IgD-negative memory B cell (primary cell): ENCODE measurements around the gene SLC9A6. TPM values are rescaled to one million over a fixed set of nuclear protein-coding genes. Genes with fewer than 3 reads are reported as not detected.
"Not testable (repeated sequence)": the region's sequence is repeated elsewhere in the genome, so short reads cannot be mapped to it uniquely, and the experiment has no call there.

Source experiments
- H3K27ac Mint-ChIP-seq, 3 donors: one replicate each; pipeline ENCODE4 v1.8.0; 2020 to 2022; ENCODE audit warnings: mild to moderate bottlenecking in 3 of 3, mixed read lengths in 3 of 3, moderate library complexity in 1 of 3
- H3K27me3 Mint-ChIP-seq: one replicate; pipeline ENCODE4 v1.8.0; 2021; ENCODE audit warnings: mixed read lengths
- H3K36me3 Mint-ChIP-seq: one replicate; pipeline ENCODE4 v1.8.0; 2020; ENCODE audit warnings: mild to moderate bottlenecking, mixed read lengths
- H3K4me1 Mint-ChIP-seq, 3 donors: one replicate each; pipeline ENCODE4 v1.8.0; 2020 to 2022; ENCODE audit warnings: mixed read lengths in 3 of 3, mild to moderate bottlenecking in 1 of 3
- H3K4me3 Mint-ChIP-seq, 4 donors: one replicate each; pipeline ENCODE4 v1.8.0; 2020 to 2022; ENCODE audit warnings: mild to moderate bottlenecking in 4 of 4, mixed read lengths in 4 of 4, moderate library complexity in 3 of 4
- H3K9me3 Mint-ChIP-seq, 3 donors: one replicate each; pipeline ENCODE4 v1.8.0; 2020 to 2021; ENCODE audit warnings: mixed read lengths in 3 of 3, mild to moderate bottlenecking in 1 of 3
- polyA plus RNA-seq: library from polyadenylated mRNA; unstranded; fragments of 300-500 nt; fragmentation: Illumina TruSeq; gene quantifications from one replicate; pipeline ENCODE4 v1.2.3, GENCODE V29; 2021

The SLC9A6 gene
- polyA plus RNA-seq, 1 donor from 2014 or later = 9.4 TPM

- Mint-ChIP-seq H3K27ac (peak overlapping the region in 1 of 3 donors; percentile 28), H3K9me3 (no peaks in the 10 kb centered on the region), H3K4me3 (no peak overlapping the region), H3K27me3 (peaks cover 1% of the 10 kb centered on the region), H3K36me3 (peaks cover 7% of the 10 kb centered on the region), H3K4me1 (no peaks in the 10 kb centered on the region)
Measured at GRCh38 chrX:136045008-136045407, 59.8 kb downstream of the SLC9A6 start.

GRCh38 chrX:136046295-136047015, 61.2 kb downstream of the SLC9A6 start:
- no peak overlapping the region for H3K4me3 Mint-ChIP-seq
- no peak overlapping the region for H3K27ac Mint-ChIP-seq
- H3K27me3 Mint-ChIP-seq = peaks cover 1% of the 10 kb centered on the region
- H3K4me1 Mint-ChIP-seq = no peaks in the 10 kb centered on the region
- H3K9me3 Mint-ChIP-seq = peaks cover 0 to 2% (median 0%) of the 10 kb centered on the region in 3 donors
- H3K36me3 Mint-ChIP-seq = peaks cover 5% of the 10 kb centered on the region

- Mint-ChIP-seq H3K27me3 (peaks cover 1% of the 10 kb centered on the region), H3K27ac (no peak overlapping the region), H3K9me3 (peaks cover 0 to 2% (median 0%) of the 10 kb centered on the region in 3 donors), H3K4me1 (no peaks in the 10 kb centered on the region), H3K36me3 (peaks cover 3% of the 10 kb centered on the region), H3K4me3 (no peak overlapping the region)
Measured at GRCh38 chrX:136047016-136047642, 61.9 kb downstream of the SLC9A6 start.

GRCh38 chrX:136047969-136048368, 62.7 kb downstream of the SLC9A6 start:
- peaks cover 1% of the 10 kb centered on the region for H3K27me3 Mint-ChIP-seq
- H3K27ac Mint-ChIP-seq = no peak overlapping the region
- H3K9me3 Mint-ChIP-seq = peaks cover 0 to 2% (median 0%) of the 10 kb centered on the region in 3 donors
- peaks cover 3% of the 10 kb centered on the region for H3K36me3 Mint-ChIP-seq
- H3K4me3 Mint-ChIP-seq = no peak overlapping the region
- no peaks in the 10 kb centered on the region for H3K4me1 Mint-ChIP-seq

GRCh38 chrX:136048446-136048845, 63.2 kb downstream of the SLC9A6 start:
- Mint-ChIP-seq H3K36me3 (peaks cover 3% of the 10 kb centered on the region), H3K4me1 (no peaks in the 10 kb centered on the region), H3K27ac (no peak overlapping the region), H3K4me3 (no peak overlapping the region), H3K27me3 (peaks cover 1% of the 10 kb centered on the region), H3K9me3 (peaks cover 0 to 2% (median 0%) of the 10 kb centered on the region in 3 donors)

GRCh38 chrX:136049608-136050007, 64.4 kb downstream of the SLC9A6 start:
- Mint-ChIP-seq H3K4me3 (no peak overlapping the region), H3K27ac (no peak overlapping the region), H3K27me3 (peaks cover 2% of the 10 kb centered on the region), H3K4me1 (no peaks in the 10 kb centered on the region), H3K9me3 (peaks cover 0 to 2% (median 0%) of the 10 kb centered on the region in 3 donors), H3K36me3 (peaks cover 3% of the 10 kb centered on the region)

- not testable (repeated sequence) for H3K4me3 Mint-ChIP-seq, H3K27ac Mint-ChIP-seq, H3K9me3 Mint-ChIP-seq, H3K4me1 Mint-ChIP-seq, H3K27me3 Mint-ChIP-seq, H3K36me3 Mint-ChIP-seq
Measured at GRCh38 chrX:136050875-136051274, 65.6 kb downstream of the SLC9A6 start.

- H3K4me1 Mint-ChIP-seq = no peaks in the 10 kb centered on the region
- H3K27me3 Mint-ChIP-seq = peaks cover 5% of the 10 kb centered on the region
- no peak overlapping the region for H3K4me3 Mint-ChIP-seq
- H3K9me3 Mint-ChIP-seq = peaks cover 0 to 2% (median 0%) of the 10 kb centered on the region in 3 donors
- H3K36me3 Mint-ChIP-seq = no peaks in the 10 kb centered on the region
- H3K27ac Mint-ChIP-seq = no peak overlapping the region
Measured at GRCh38 chrX:136051611-136052010, 66.4 kb downstream of the SLC9A6 start.

GRCh38 chrX:136055651-136056221, 70.5 kb downstream of the SLC9A6 start:
- H3K4me3 Mint-ChIP-seq = no peak overlapping the region
- H3K27ac Mint-ChIP-seq = no peak overlapping the region
- H3K27me3 Mint-ChIP-seq = peaks cover 7% of the 10 kb centered on the region
- no peaks in the 10 kb centered on the region for H3K9me3 Mint-ChIP-seq
- no peaks in the 10 kb centered on the region for H3K36me3 Mint-ChIP-seq
- no peaks in the 10 kb centered on the region for H3K4me1 Mint-ChIP-seq

GRCh38 chrX:136057567-136057966, 72.3 kb downstream of the SLC9A6 start:
- Mint-ChIP-seq H3K27me3 (peaks cover 7% of the 10 kb centered on the region), H3K27ac (no peak overlapping the region), H3K9me3 (no peaks in the 10 kb centered on the region), H3K36me3 (no peaks in the 10 kb centered on the region), H3K4me3 (no peak overlapping the region), H3K4me1 (no peaks in the 10 kb centered on the region)

- Mint-ChIP-seq H3K27ac (no peak overlapping the region), H3K4me1 (no peaks in the 10 kb centered on the region), H3K4me3 (no peak overlapping the region), H3K36me3 (no peaks in the 10 kb centered on the region), H3K27me3 (peaks cover 8% of the 10 kb centered on the region), H3K9me3 (no peaks in the 10 kb centered on the region)
Measured at GRCh38 chrX:136059350-136059749, 74.1 kb downstream of the SLC9A6 start.

- Mint-ChIP-seq H3K36me3 (no peaks in the 10 kb centered on the region), H3K27me3 (peaks cover 8% of the 10 kb centered on the region), H3K27ac (no peak overlapping the region), H3K4me1 (no peaks in the 10 kb centered on the region), H3K4me3 (no peak overlapping the region), H3K9me3 (no peaks in the 10 kb centered on the region)
Measured at GRCh38 chrX:136061286-136061685, 76.1 kb downstream of the SLC9A6 start.

- H3K27me3 Mint-ChIP-seq = peaks cover 8% of the 10 kb centered on the region
- no peak overlapping the region for H3K27ac Mint-ChIP-seq
- no peaks in the 10 kb centered on the region for H3K36me3 Mint-ChIP-seq
- no peak overlapping the region for H3K4me3 Mint-ChIP-seq
- no peaks in the 10 kb centered on the region for H3K9me3 Mint-ChIP-seq
- no peaks in the 10 kb centered on the region for H3K4me1 Mint-ChIP-seq
Measured at GRCh38 chrX:136061696-136062095, 76.5 kb downstream of the SLC9A6 start.

- H3K4me3 Mint-ChIP-seq = no peak overlapping the region
- H3K9me3 Mint-ChIP-seq = no peaks in the 10 kb centered on the region
- peaks cover 6% of the 10 kb centered on the region for H3K27me3 Mint-ChIP-seq
- no peak overlapping the region for H3K27ac Mint-ChIP-seq
- H3K4me1 Mint-ChIP-seq = no peaks in the 10 kb centered on the region
- H3K36me3 Mint-ChIP-seq = no peaks in the 10 kb centered on the region
Measured at GRCh38 chrX:136063340-136064079, 78.3 kb downstream of the SLC9A6 start.

- Mint-ChIP-seq H3K27ac (no peak overlapping the region), H3K27me3 (peaks cover 6% of the 10 kb centered on the region), H3K4me1 (no peaks in the 10 kb centered on the region), H3K36me3 (no peaks in the 10 kb centered on the region), H3K4me3 (no peak overlapping the region), H3K9me3 (no peaks in the 10 kb centered on the region)
Measured at GRCh38 chrX:136064661-136065043, 79.4 kb downstream of the SLC9A6 start.
